OCI-LY3 (cell line): ENCODE results near the gene CRYBG3.

Experiments
- H2AFZ ChIP-seq: fragments of 200-600, 300-600 bp; shearing (Covaris generic); 2 replicates; pipeline ENCODE4 v1.6.0; 2014; ENCODE audit warnings: antibody characterized with exemption, low read depth, low read length
- H3K27ac ChIP-seq: fragments of 200-600, 300-600 bp; sonication (generic); 2 replicates; pipeline ENCODE4 v1.5.1; 2014; ENCODE audit warnings: mild to moderate bottlenecking, low read length, moderate library complexity, mixed read lengths
- H3K27me3 ChIP-seq: fragments of 200-600, 300-600 bp; sonication (generic); 2 replicates; pipeline ENCODE4 v1.6.1; 2014; ENCODE audit warnings: low read depth, low read length, mixed read lengths
- H3K36me3 ChIP-seq: fragments of 200-600, 300-600 bp; sonication (generic); replicated peaks from 2 replicates; pipeline ENCODE3; 2014; ENCODE audit warnings: low read depth, low read length, mixed read lengths
- H3K4me1 ChIP-seq: fragments of 300-600, 200-600 bp; sonication (generic); 2 replicates; pipeline ENCODE4 v1.6.1; 2014; ENCODE audit warnings: low read length, mixed read lengths
- H3K4me2 ChIP-seq: fragments of 200-600, 300-600 bp; sonication (generic); 2 replicates; pipeline ENCODE4 v1.6.1; 2014; ENCODE audit warnings: low read length, mixed read lengths
- H3K4me3 ChIP-seq: fragments of 300-600, 200-600 bp; sonication (generic); 2 replicates; pipeline ENCODE4 v1.5.1; 2014; ENCODE audit warnings: antibody characterized with exemption, mild to moderate bottlenecking, low read length, moderate library complexity
- H3K79me2 ChIP-seq: fragments of 300-600, 200-600 bp; shearing (Covaris generic); 2 replicates; pipeline ENCODE4 v1.6.1; 2014; ENCODE audit warnings: mild to moderate bottlenecking, low read length, mixed read lengths
- H3K9ac ChIP-seq: fragments of 300-600, 200-600 bp; shearing (Covaris generic); 2 replicates; pipeline ENCODE4 v1.6.0; 2014; ENCODE audit warnings: mild to moderate bottlenecking, low read length, moderate library complexity
- H3K9me3 ChIP-seq: fragments of 200-600, 300-600 bp; shearing (Covaris generic); 2 replicates; pipeline ENCODE4 v1.6.1; 2014; ENCODE audit warnings: low read length, mixed read lengths; ENCODE audit not compliant: insufficient read depth
- H4K20me1 ChIP-seq: fragments of 200-600, 300-600 bp; sonication (generic); 2 replicates; pipeline ENCODE4 v1.6.1; 2016; ENCODE audit warnings: low read length, mixed read lengths; ENCODE audit not compliant: insufficient read depth
- EZH2phosphoT487 ChIP-seq: fragments of 200-600 bp; shearing (Covaris generic); IDR thresholded peaks from 2 replicates; pipeline ENCODE4 v1.6.1; 2018; ENCODE audit warnings: antibody characterized with exemption, mixed run types, low read depth
- TF ChIP-seq, protein P1 (sequence below): fragments of 200-600, 300-600 bp; sonication (generic); IDR thresholded peaks from 2 replicates; pipeline ENCODE4 v1.5.1; 2014; ENCODE audit warnings: antibody characterized with exemption, low read length, low read depth

The CRYBG3 gene

DNA sequence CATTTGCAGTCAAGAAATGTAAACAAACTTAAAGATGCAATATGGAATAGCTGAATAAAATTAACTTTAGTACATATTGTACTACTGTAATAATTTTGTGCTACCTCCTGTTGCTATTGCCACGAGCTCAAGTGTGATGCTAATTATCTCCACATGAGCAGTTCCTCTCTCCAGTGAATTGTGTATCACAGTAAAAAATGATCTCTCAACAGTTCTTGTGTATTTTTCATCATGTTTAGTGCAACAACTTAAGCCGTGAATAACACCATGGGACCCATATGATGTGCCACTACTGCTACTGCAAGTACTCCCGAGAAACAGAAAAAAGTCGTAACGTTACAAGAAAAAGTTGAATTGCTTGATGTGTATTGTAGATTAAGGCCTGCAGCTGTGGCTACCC is 138.1 kb downstream of the CRYBG3 start:
- no peak for TF ChIP-seq EZH2phosphoT487
- TF ChIP-seq, protein P1, sequence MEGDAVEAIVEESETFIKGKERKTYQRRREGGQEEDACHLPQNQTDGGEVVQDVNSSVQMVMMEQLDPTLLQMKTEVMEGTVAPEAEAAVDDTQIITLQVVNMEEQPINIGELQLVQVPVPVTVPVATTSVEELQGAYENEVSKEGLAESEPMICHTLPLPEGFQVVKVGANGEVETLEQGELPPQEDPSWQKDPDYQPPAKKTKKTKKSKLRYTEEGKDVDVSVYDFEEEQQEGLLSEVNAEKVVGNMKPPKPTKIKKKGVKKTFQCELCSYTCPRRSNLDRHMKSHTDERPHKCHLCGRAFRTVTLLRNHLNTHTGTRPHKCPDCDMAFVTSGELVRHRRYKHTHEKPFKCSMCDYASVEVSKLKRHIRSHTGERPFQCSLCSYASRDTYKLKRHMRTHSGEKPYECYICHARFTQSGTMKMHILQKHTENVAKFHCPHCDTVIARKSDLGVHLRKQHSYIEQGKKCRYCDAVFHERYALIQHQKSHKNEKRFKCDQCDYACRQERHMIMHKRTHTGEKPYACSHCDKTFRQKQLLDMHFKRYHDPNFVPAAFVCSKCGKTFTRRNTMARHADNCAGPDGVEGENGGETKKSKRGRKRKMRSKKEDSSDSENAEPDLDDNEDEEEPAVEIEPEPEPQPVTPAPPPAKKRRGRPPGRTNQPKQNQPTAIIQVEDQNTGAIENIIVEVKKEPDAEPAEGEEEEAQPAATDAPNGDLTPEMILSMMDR, result no peak
- H3K4me1 ChIP-seq, result peaks cover 14% of the 10 kb centered on the region
- peaks cover 31% of the 10 kb centered on the region for H4K20me1 ChIP-seq
- H2AFZ ChIP-seq, result no peak overlapping the region
- H3K79me2 ChIP-seq, result peaks cover 60% of the 10 kb centered on the region
- no peak overlapping the region for H3K4me2 ChIP-seq
- H3K9ac ChIP-seq, result no peak overlapping the region
- H3K9me3 ChIP-seq, result no peaks in the 10 kb centered on the region
- H3K27me3 ChIP-seq, result no peaks in the 10 kb centered on the region
- H3K27ac ChIP-seq, result no peak overlapping the region
- no peak overlapping the region for H3K4me3 ChIP-seq
- H3K36me3 ChIP-seq, result peaks cover 72% of the 10 kb centered on the region

DNA sequence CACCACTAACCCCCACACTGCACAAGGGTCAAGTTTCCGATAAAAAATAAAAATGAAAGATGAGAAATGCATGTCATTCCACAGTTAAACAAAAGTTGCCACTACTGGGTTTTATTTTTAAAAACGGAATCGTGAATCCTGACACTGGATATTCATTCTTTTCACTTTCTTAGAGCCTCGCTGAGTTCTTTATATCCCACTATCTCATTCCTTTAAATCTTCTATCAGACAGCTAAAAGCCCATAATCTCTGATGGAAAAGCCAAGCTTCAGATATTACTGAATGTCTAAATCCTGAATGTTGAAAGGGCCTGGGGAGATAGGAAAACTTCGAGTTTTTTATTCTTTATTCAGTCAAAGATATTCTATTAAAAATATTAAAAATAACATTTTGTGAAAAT is 138.7 kb downstream of the CRYBG3 start:
- Histone ChIP-seq H3K27me3 (no peaks in the 10 kb centered on the region), H4K20me1 (peaks cover 25% of the 10 kb centered on the region), H3K4me2 (no peak overlapping the region), H3K9me3 (no peaks in the 10 kb centered on the region), H3K36me3 (peaks cover 67% of the 10 kb centered on the region), H3K4me3 (no peak overlapping the region), H2AFZ (no peak overlapping the region), H3K4me1 (peaks cover 7% of the 10 kb centered on the region), H3K79me2 (peaks cover 66% of the 10 kb centered on the region), H3K27ac (no peak overlapping the region), H3K9ac (no peak overlapping the region)
- TF ChIP-seq, protein P1, result no peak

DNA sequence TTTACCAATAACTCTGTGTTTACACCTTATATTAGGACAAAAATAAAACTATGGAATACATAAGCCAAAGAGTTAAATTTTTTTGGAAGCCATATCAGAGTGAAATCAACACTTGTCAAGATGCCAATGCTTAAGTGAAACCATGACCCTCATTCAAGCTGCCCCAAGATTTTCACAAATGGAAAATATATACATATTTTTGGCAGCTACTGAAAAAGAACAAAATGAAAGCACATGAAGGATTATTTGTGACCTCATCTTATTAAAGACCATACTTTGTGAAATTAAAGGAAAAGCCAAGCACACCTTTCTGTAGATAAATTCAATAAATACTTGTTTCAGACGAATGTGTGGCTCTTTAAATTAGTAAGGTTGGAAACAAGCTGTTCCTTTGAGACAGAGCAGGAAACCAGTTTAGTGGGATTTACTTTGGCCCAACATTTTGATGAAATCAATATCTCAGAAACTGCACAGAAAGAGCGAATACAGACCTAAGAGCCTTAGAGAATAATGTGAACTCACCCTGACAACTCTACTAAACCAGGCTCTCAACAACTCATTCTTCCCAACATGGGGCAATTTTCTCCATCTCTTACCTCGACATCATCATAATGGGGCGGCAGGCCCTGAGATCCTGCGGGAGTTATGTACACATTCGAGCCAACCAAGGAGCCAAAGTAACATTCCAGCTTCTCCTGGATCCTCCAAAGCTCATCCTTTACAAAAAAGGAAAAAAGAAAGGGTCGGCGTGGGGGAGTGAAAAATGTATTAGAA is 139.4 kb downstream of the CRYBG3 start:
- H3K9me3 ChIP-seq, result no peaks in the 10 kb centered on the region
- no peak overlapping the region for H3K27ac ChIP-seq
- peaks cover 30% of the 10 kb centered on the region for H4K20me1 ChIP-seq
- no peak overlapping the region for H3K4me2 ChIP-seq
- H3K9ac ChIP-seq, result no peak overlapping the region
- H3K36me3 ChIP-seq, result peaks cover 67% of the 10 kb centered on the region
- TF ChIP-seq, protein P1, result no peak
- no peak for TF ChIP-seq EZH2phosphoT487
- no peak overlapping the region for H2AFZ ChIP-seq
- no peak overlapping the region for H3K4me3 ChIP-seq
- H3K4me1 ChIP-seq, result peaks cover under 1% of the 10 kb centered on the region; the same call in 1 of the 2 replicates
- no peaks in the 10 kb centered on the region for H3K27me3 ChIP-seq
- H3K79me2 ChIP-seq, result peaks cover 72% of the 10 kb centered on the region

DNA sequence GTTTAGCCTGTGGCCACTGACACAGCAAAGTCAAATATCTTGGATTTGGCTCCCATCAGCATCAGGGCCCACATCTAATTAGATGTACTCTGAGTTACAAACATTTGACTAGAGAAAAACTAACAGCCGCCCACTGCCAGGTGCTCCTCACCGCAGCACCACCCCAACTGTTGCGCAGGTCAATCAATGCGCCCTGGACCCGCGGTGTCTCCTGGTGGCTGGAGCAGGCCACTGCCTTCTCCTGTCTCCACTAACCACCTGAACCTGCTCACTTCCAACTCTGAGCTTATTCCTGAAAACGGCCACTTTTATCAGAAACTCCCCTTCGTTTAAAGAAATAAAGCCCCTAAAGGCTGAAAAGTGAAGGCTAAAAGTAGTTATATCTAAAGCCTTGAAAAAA is 146.2 kb downstream of the CRYBG3 start:
- H3K79me2 ChIP-seq, result peaks cover 91% of the 10 kb centered on the region
- peaks cover 27% of the 10 kb centered on the region for H3K36me3 ChIP-seq
- no peak overlapping the region for H3K4me2 ChIP-seq
- peaks cover 42% of the 10 kb centered on the region for H4K20me1 ChIP-seq
- no peak overlapping the region for H3K4me3 ChIP-seq
- TF ChIP-seq, protein P1, result no peak
- no peak for TF ChIP-seq EZH2phosphoT487
- H3K4me1 ChIP-seq, result peaks cover 24% of the 10 kb centered on the region
- H2AFZ ChIP-seq, result no peak overlapping the region
- no peaks in the 10 kb centered on the region for H3K9me3 ChIP-seq
- H3K9ac ChIP-seq, result no peak overlapping the region
- H3K27ac ChIP-seq, result no peak overlapping the region
- H3K27me3 ChIP-seq, result no peaks in the 10 kb centered on the region
